Hepatocyte (in vitro differentiated cells): ENCODE data around the gene HAND2.

ENCODE experiments used
- CTCF ChIP-seq: fragments of 200-600 bp; sonication (generic); IDR thresholded peaks from 2 replicates; pipeline ENCODE4 v1.5.1; 2016; ENCODE audit warnings: antibody characterized with exemption, mild to moderate bottlenecking; ENCODE audit not compliant: poor library complexity
- EZH2 ChIP-seq: fragments of 200-600 bp; sonication (generic); IDR thresholded peaks from 2 replicates; pipeline ENCODE4 v1.6.1; 2016; ENCODE audit warnings: antibody characterized with exemption, mild to moderate bottlenecking, borderline replicate concordance

GRCh38 chr4:173503330-173504180, 26.5 kb downstream of the HAND2 start:
- TF ChIP-seq CTCF = no peak
- TF ChIP-seq EZH2 = no peak
